Measurements from ENCODE around the gene NUP188.
A peak's percentile ranks its signal among the peaks of the same experiment; 100 is the strongest.
"Not testable (repeated sequence)": the region's sequence is repeated elsewhere in the genome, so short reads cannot be mapped to it uniquely, and the experiment has no call there.

The NUP188 gene

GRCh38 chr9:129001504-129002325, 54.2 kb downstream of the NUP188 start:
- no peak for TF ChIP-seq CTCF (IDR thresholded peaks at IDR 0.05; ENCODE audit: low read depth, low read length, missing control alignments)
- no peak for DNase-seq (ENCODE audit: low read depth)
- H3K4me3 ChIP-seq (ENCODE audit: low read depth, low read length) = no peak overlapping the region

- no peak for TF ChIP-seq CTCF (IDR thresholded peaks at IDR 0.05; ENCODE audit: low read depth, low read length, missing control alignments)
- DNase-seq (ENCODE audit: low read depth) = no peak
- no peak overlapping the region for H3K4me3 ChIP-seq (ENCODE audit: low read depth, low read length)
These were observed 55.5 kb downstream of the NUP188 start for GRCh38 chr9:129002992-129003391.

- H3K4me3 ChIP-seq (ENCODE audit: low read depth, low read length); DNase-seq (ENCODE audit: low read depth): not testable (repeated sequence)
These were observed 56.7 kb downstream of the NUP188 start for GRCh38 chr9:129004173-129004572.

DNA sequence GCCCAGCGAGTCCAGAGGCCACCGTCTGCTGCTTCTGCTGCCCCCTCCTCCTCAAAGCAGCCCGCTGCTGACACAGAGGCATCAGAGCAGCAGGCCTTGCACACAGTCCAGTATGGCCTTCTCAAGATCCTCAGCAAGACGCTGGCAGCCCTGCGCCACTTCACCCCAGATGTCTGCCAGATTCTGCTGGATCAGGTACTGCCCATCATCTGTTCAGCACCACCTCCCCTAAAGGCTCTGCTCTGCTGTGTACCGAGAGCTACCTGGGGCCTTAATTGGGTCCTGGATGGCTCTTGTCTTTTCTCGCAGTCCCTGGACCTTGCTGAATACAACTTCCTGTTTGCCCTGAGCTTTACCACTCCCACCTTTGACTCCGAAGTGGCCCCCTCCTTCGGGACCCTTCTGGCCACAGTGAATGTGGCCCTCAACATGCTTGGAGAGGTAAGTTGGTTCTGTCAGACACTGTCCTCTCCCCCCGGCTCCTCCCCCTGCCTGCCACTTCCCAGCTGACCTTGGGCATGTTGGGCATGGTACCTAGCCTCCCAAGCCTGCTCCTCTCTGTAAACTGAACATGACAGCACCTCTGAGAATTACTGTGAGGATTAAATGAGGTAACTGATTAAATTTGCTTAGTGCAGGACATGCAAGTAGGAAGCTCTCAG, 58.0 kb downstream of the NUP188 start:
- no peak for DNase-seq (ENCODE audit: low read depth)
- TF ChIP-seq CTCF (IDR thresholded peaks at IDR 0.05; ENCODE audit: low read depth, low read length, missing control alignments) = no peak
- no peak overlapping the region for H3K4me3 ChIP-seq (ENCODE audit: low read depth, low read length)

DNA sequence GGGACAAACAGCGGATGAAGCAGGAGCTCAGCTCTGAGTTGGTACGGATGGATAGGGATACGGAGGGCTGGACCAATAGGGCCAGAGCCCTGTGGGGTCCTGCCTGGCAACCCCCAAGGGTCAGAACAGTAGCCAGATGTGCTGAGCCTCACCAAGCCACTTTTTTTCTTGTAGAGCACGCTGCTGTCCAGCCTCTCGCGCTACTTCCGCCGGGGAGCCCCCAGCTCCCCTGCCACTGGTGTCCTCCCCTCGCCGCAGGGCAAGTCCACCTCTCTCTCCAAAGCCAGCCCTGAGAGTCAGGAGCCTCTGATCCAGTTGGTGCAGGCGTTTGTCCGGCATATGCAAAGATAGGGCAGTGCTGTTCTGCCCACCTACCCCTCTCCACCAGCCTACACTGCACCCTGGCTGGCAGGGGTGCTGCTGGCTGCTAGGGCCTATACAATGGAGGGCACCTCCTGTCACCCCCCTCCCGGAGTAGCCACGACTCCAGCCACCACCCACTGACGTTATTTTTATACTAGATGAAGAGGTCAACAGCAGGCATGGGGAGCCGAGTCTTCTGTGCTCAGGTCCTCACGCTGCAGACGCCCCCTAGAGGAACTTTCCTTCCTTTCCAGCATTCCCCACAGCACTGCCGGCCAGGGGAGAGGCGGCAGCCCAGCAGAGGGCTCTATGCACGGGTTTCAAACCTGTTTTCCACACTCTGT, 59.0 kb downstream of the NUP188 start:
- TF ChIP-seq CTCF (IDR thresholded peaks at IDR 0.05; ENCODE audit: low read depth, low read length, missing control alignments) = peak; percentile 85
- no peak for DNase-seq (ENCODE audit: low read depth)
- no peak overlapping the region for H3K4me3 ChIP-seq (ENCODE audit: low read depth, low read length)

DNA sequence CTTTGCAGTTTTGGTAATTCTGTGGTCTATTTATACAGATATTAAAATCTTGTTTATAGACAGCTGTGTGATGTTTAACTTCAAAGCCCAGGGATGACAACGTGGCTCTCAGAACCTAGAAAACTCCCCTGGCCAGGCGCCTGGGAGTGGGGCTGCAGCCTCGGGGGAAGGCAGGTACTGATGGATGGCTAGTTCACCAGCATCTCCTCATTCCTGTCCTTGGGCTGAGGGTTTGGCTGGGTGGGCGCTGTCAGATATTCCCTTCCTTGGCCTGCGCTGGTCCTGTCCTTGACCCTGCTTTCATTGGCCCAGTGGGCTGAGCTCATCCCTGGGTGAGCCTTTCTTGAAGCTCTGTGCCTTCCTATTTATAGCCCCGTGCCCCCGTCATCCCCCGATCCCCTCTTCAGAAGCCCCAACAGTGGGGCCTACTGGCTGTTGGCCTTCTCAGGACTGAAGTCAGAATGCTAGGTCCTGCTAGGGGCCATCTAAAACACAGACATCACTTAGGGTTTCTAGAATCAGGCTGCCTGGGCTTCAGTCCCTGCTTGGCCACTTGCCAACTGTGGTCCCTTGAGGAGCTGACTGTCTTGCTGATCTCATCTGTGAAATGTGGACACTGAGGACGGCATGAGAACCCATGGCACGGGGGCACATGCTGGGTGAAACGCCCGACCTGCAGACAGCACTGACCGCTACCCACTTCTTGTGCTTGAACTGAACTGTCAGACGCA, 59.7 kb downstream of the NUP188 start:
- no peak for DNase-seq (ENCODE audit: low read depth)
- no peak overlapping the region for H3K4me3 ChIP-seq (ENCODE audit: low read depth, low read length)
- TF ChIP-seq CTCF (IDR thresholded peaks at IDR 0.05; ENCODE audit: low read depth, low read length, missing control alignments) = no peak
